GM19328 (cell line): ENCODE results near the gene DLG5.

Source experiments
- ATAC-seq: cut with Tn5 transposase; IDR thresholded peaks from one replicate; pipeline ENCODE4 v1.9.1; 2021; ENCODE audit warnings: mild to moderate bottlenecking, moderate library complexity; ENCODE audit not compliant: unreplicated experiment

DLG5 gene

DNA sequence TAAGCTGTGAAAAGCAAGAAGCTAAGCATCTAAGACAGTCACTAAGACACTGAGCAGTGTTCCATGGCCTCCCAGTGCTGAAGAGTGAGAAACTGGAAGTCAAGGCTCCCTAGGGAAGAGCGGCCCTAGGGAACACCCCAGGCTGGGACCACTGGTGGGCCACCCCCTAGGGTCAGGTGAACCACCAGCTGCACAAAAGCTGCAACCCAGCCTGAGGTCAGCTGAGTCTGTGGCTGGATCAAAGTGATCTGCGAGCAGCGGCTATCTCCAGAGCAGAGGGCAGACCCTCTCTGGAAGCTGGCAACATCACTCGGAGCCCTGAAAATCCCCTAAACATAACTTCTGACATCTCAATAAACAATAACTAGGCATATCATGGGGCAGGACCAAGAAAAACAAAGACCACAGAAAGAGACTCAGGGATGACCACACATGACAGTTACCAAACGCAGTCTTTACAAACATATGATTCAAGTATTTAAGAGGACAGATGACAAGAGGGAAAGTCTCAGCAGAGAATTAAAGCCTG, 125.8 kb downstream of the DLG5 start:
- ATAC-seq = no peak

DNA sequence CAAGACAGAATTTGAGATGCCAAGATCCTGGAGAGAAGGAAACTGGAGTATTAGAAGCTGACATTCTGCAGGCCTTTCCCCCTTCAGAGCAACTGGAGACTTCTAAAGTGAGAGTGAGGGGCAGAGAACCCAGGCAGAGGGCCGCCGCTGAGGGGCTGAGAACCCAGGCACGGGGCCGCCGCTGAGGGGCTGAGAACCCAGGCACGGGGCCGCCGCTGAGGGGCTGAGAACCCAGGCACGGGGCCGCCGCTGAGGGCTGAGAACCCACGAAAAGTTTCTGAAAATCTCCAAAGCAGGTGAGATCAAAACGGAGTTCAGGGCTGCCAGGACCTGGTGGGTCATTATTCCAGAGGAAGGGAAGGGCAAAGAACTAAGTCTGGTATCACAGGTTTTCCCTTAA, 126.2 kb downstream of the DLG5 start:
- no peak for ATAC-seq

DNA sequence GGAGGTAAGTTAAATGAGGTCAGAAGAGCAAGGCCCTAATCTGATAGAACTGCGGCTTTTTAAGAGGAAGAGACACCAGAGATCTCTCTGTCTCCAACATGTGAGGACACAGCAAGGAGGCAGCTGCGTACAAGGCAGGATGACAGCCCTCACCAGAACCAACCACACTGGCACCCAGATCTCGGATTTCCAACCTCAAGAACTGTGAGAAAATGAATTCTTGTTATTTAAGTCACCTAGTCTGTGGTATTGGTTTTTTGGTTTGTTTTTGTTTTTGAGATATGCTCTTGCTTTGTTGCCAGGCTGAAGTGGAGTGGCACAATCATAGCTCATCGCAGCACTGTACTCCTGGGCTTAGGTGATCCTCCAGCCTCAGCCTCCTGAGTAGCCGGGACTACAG, 127.2 kb downstream of the DLG5 start:
- ATAC-seq = no peak

DNA sequence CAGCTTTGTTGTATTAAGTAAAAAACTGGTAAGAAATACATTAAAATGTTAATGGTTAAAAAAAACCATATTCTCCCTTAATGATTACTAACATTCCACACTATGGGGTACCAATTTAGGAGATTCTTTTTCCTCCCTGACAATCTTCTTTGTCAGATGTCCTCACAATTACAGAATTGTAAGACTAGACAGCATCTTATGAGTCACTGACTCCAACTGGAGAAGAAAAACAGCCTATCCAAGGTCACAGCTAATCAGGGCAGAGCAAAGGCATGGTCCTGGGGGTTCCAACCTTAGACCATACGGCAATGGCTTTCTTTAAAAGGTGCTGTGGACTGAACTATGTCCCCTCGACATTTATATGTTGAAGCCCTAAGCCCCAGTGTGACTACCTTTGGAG, 127.6 kb downstream of the DLG5 start:
- no peak for ATAC-seq

DNA sequence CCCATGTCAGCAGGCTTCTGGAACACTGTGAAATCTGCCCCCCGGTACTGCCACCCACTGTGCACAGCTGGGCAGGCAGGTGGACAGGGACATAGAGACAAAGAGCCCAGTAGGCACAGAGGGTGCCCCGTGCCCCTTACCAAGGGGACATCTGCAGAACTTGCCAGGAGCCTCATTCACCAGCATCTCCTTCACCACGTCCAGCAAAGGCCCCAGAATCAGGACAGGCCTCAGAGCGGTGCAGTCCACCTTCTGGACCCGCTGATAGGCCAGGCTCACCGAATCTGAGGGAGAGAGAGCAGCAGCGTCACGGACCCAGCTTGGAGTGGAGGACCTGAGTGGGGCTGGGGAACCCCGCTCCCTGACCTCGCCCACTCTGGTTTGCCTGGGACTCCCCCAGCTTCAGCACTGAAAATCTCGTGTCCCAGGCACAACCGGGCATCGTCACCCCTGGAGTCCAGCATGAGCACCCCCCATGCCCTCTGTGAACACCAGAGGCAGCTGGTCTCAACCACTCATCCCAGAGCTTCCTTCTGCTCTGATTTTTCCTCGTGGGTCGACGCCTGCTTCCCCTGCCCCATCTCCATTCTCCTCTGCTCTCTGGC, 130.1 kb downstream of the DLG5 start:
- ATAC-seq = no peak

DNA sequence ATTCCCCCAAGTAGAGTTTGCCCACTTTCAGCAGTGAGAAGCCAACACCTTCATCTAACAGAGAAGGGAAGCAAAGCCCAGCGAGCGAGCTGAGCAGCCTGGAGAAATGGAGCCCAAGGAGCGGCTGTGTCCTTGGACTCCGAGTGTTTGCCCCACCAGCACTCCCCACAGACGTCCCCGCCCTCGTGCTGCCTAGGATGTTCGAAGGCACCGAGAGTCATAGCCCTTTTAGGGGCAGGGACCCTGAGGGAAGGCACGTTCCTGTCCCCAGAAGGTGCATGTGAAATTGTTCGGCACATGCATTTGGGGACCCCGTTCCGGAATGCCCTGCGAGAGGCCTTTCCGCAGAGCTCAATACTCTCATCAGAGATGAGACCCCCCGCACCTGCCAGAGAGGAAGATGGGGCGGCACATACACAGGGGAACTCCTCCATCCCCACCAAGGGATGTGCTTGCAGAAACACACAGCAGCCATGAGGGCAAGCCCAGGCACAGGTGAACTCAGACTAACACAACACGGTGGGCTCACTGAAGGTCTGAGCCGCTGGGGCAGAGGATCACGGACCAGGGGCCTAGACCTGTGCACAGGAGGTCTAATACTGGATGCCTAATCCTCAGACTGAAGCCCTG, 131.0 kb downstream of the DLG5 start:
- no peak for ATAC-seq

DNA sequence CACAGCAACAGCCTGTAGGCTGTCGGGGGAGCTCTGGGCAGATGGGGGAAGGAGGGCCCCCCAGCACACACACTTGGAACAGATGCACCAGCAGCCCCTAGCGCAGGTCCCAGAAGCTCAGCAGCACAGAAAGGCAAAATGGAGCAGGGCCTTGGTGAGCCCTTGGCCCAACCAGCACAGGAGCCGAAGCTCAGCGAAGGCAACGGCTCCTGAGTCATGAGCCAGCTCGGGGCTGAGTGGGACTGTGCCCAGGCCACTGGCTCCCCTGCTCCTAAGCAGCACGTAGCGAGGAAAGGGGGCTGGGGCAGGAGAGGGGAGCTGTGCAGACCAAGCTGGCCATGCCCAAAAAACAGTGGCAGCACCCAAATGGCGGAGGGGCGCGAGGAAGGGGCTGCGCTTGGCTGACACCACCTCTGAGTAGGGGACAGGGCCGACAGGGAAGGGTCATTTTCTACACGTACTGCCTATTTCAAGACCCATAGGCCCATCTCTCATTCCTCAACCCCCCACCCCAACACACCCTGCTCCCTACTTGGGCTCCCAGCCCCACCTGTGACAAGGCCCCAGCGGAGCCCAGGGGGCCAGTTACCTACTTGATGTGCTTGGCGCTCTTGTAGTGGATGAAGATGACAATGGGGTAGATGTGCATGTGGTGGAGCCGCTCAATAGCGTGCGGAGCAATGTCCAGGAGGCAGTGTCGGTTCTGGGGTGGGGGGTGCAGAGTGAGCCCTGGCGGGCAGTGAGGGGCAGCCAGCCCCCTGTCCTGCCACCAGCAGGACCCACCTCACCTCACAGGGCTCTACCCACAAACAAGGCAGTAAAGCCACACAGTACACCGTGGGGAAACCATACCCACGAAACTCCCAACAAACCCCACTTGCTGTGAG, 132.1 kb downstream of the DLG5 start:
- ATAC-seq = no peak

DNA sequence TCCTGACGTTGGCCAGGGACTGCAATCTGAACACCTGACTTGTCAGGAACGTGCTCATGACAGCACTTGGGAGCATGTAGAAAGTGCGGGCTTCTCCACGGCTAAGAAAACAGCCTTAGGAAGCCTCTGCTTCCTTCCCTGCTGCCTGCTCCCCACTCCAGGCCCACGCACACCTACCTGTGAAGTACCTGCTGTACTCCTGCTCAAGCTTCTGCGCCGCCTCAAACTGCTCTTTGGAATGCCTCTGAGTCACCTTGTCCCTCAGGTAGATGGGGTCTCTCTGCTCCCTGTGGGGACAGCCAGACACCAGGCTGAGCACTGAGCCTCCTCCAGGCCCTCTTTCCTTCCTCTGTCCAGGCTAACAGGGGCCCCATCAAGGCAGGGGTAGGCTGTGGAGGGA, 132.7 kb downstream of the DLG5 start:
- no peak for ATAC-seq

DNA sequence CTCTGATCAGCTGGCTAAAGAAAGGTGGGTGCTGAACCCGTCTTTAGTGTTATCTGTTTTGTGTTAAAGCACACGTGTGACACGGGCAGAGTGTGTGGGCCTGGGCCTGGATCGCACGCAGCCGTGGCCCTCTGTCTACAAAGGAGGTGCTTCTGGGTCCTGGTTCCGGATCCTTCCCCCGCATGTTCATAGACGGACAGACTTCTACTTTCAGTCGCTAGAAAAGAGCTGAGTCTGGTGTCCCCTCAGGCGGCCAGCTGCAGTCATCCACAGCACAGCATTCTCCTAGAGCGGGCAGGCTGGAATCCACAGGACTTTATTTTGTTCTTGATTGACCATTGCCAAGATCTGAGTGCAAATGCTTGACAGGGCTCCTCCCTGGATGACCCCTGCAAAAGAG, 134.4 kb downstream of the DLG5 start:
- ATAC-seq = no peak

DNA sequence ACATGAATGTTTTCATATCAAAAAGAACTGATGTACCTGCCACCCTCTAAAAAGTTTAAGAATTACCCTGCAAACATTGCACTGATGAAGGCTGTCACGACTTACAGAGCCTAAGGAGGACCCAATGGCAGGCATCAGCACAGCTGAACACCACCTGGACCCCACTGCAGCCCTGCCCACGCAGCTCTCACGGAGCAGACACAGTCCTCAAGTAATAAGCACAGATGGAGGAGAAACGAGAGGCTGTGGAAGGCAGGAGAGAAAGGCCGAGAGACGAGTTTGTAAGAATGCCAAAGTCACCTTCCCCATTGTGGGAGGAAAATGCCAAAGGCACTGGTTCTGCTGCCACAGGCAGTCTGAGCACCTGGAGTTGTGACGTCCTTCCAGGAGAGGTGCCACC, 135.0 kb downstream of the DLG5 start:
- no peak for ATAC-seq

DNA sequence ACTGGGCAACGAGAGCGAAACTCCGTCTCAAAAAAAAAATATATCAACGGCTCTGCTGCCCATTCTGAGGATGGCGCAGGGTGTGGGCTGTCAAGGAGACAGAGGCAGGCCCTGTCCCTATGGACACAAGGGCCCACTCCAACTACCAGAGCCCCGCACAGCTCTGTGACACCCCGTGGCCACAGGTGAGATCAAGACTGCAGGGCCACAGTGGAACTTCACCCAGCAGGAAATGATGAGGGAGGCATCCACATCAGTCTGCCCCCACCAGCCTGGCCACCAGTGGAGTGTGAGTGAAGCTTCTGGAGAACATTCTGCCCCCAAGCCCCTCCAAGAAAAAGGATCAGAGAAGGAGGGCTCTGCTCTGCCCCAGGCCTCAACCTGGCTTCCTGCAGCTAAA, 136.7 kb downstream of the DLG5 start:
- ATAC-seq = no peak

DNA sequence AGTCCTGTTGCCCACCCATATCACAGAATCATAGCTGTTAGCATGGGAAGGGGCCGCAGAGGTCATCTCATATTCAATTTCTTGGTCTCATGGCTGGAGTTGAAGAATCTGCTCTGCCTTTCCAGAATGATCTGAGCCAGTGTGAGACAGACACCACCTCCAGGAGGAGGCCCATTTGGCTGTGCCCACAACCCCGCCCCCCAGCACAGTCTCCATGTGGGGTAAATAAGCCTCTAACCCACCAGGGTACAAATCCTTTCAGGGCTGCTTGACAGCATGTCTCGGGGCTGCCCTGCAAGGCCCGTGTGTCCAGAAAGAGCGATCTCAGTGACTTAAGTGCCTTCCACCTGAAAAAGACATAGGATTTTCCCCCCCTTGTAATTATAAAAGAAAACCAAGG, 137.5 kb downstream of the DLG5 start:
- no peak for ATAC-seq

DNA sequence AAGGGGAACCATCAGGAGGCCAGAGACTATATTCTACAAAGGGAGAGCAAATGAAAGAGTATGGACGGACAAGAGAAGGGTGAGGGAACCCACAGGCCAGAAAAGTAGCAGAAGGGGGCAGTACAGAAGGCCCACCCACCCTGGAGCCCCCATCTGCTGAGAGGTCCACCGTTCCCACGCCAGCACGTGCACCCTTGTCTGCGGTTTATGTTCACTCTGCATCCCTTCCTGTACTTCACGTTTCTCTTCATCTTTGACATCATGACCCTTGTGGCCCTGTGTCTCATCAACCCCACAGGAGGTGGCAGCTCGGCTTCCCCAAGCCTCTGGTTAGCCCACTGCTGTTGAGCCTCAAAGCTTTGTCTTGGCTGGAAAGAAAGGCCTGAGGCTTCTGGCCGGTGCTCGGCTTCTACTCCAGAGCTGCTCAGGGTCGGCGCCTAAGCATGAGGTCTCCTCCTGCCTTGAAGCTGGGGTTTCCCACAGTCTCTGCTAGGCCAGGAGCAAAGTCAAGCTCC, 138.0 kb downstream of the DLG5 start:
- no peak for ATAC-seq

DNA sequence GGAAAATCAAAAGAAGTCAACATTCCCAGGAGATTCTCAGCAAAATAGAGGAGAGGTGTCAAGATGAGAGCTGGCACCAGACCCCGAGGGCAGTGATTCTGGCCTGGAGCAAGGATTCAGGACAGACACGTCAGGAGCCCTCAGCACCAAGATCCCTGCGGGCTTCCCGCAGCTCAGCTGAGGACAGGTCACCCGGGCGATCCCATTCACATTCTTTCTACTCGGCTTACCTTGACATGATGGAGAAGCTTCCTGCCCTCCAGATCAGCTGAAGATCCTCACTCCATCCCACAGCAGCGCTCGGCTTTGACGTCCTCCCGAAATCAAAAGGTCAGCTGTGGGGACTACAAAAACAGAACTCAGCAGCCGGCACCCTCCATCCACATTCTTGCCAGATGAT, 139.1 kb downstream of the DLG5 start:
- no peak for ATAC-seq

DNA sequence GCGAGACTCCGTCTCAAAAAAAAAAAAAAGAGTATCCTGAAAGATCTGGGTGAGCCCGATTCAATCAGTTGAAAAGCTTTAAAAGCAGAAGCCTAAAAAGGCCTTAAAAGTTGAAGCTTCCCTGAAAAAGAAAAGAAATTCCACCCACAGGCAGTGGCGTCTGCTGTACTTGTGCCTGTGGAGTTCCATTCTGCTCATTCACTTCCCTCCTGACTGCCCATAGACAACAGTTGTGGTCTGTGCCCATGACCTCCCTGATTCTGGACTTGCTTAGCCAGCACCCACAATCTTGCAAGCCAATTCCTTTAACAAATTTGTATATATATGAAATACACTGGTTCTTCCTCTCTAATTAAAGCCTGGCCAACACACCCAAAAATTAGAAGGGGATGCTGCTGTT, 141.7 kb downstream of the DLG5 start:
- no peak for ATAC-seq

DNA sequence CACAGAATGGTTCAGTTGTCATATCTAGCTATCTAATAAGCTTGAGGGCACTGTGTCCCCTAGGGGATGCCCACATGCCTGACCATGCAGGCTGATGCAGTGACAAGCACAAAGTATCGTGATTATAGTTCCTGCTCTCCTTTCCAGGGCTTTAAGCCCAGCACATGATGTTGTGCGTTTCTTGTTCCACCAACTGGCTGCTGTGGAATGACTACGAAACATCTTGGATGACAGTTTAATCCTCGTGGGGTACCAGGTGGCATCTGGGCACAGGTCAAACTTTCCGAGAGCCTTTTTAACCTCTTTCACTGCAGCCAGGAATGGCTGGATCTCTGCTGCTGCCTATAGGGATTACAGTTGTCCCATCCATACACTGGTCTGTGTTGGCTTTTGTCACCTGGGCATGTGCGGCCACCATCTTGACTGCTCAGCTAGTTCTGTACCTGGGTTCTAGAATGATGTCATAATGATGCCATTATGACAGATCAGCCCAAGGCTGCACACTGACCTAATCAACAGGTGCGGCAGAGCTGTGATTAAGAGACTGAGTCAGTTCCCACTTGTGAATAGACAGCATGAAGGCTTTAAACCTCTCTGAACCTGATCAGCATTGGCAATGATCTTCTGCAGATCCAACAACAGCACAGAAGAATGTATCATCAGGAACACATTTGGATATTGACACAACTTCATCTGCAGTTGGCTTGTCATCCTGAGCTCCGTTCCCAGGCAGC, 144.1 kb downstream of the DLG5 start:
- ATAC-seq = no peak

DNA sequence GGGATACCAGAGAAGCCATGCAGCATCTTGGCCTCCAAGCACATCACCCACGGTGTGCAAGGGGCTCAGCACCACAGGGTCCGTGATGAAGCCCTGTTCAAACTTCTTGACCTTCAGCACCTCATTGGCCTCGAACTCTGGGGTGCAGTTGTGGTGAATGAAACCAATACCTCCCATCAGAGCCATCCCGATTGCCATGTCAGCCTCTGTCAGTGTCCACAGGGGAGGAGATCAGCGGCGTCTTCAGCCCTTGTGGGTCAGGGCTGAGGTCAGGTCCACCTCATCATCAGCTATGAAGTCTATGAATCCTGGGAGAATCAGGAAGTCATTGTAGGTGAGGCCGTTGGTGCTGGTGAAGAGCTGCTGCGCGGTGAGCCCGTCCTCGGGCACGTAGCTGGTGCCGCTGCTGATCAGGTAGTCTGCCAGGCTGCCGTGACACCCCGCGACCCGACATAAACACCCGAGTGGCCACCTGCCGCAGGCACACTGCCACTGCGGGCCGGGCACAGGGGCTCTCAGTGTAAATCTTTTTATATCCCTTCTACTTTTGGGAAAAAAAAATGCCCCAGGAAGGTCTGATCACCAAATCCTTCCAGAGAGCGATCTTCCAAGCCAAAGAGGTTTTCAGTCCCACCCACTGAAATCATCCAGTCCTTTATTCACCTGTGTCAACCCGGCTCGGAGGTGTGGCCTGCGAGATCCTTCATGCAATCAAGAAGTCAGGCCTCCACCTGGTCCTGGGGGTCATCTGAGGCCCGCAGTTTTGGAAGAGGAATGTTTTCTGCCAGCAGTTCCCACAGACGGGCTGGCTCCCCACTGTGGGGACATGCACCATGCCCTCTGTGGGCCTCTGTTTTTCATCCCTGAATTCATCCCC, 144.9 kb downstream of the DLG5 start:
- ATAC-seq = no peak

DNA sequence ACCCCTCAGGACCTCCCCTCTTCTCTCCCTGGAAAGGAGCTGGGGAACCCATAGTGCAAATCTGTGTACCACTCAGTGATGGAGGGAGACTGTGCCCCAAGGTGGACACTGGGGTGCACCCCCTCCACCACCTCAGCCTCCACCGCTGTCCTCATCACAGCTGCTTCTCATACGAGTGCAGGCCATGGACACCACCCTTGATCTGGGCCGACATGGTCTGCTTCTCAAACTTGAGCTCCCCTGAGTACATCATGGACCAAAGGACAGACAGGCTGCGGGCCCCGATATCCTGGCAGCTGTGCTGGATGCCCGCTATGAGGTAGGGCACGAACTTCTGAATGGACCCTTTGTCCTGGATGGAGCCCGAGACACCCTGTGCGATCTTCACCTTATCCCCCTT, 146.4 kb downstream of the DLG5 start:
- ATAC-seq = no peak

DNA sequence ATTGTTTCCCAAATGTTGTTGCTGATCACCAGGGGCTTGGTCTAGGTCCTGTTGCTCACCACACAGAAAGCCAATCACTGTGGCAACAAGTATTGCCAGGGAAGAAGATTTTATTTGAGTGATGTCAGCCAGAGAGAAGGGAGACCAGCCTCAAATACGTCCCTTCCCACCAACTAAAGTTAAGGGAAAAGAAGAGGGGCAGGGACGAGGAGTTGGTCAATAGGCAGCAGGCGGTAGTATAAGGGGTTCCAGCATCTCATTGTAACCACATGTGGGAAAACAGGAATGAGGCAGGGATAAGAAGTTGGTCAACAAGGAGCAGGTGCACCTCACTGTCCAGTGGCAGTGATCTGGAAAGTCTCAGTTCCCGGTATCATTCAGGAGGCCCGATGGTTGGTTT, 150.1 kb downstream of the DLG5 start:
- ATAC-seq = no peak

DNA sequence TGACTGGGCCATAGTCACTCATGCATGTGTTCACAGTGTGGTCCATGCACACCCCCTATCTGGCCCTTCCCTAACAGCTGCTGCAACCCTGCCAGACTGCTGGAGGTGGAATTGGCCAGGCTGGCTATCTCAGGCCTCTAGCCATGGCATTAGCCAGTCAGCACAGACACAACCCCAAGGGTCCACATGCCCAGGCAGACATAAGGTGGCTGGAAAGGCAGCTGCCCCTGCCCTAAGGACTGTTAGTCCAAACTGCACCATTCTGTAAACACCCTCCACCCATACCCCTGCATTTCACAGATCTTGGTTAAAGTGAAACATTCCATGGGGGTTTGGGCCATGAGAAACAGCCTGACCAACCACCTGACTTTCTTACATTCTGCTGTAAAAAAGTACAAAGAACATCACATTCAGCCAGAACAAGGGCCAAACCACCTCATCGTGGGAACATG, 151.6 kb downstream of the DLG5 start:
- no peak for ATAC-seq
